ENCODE results near the gene MUC5B.
"Not testable (repeated sequence)": the region's sequence is repeated elsewhere in the genome, so short reads cannot be mapped to it uniquely, and the experiment has no call there.

Gene MUC5B

GRCh38 chr11:1207401-1208143, 15.3 kb upstream of the MUC5B start:
- TF ChIP-seq CTCF (IDR thresholded peaks at IDR 0.05) = no peak
- Histone ChIP-seq H3K27ac (no peak overlapping the region), H3K4me3 (no peak overlapping the region)
- DNase-seq (ENCODE audit: low spot score) = no peak

- H3K4me3 ChIP-seq = no peak overlapping the region
- no peak for TF ChIP-seq CTCF (IDR thresholded peaks at IDR 0.05)
- no peak for DNase-seq (ENCODE audit: low spot score)
- no peak overlapping the region for H3K27ac ChIP-seq
Measured at GRCh38 chr11:1208144-1208393, 14.8 kb upstream of the MUC5B start.

GRCh38 chr11:1208394-1209261, 14.2 kb upstream of the MUC5B start:
- no peak for TF ChIP-seq CTCF (IDR thresholded peaks at IDR 0.05)
- H3K4me3 ChIP-seq = no peak overlapping the region
- DNase-seq (ENCODE audit: low spot score) = no peak
- no peak overlapping the region for H3K27ac ChIP-seq

GRCh38 chr11:1209371-1210057, 13.4 kb upstream of the MUC5B start:
- H3K27ac ChIP-seq = no peak overlapping the region
- no peak for DNase-seq (ENCODE audit: low spot score)
- no peak for TF ChIP-seq CTCF (IDR thresholded peaks at IDR 0.05)
- H3K4me3 ChIP-seq = no peak overlapping the region

- DNase-seq (ENCODE audit: low spot score) = no peak
- Histone ChIP-seq H3K4me3 (no peak overlapping the region), H3K27ac (no peak overlapping the region)
- no peak for TF ChIP-seq CTCF (IDR thresholded peaks at IDR 0.05)
Measured at GRCh38 chr11:1211838-1212237, 11.0 kb upstream of the MUC5B start.

GRCh38 chr11:1215826-1216225, 7.0 kb upstream of the MUC5B start:
- not testable (repeated sequence) for DNase-seq (ENCODE audit: low spot score); H3K27ac ChIP-seq; H3K4me3 ChIP-seq

GRCh38 chr11:1217151-1217550, 5.7 kb upstream of the MUC5B start:
- no peak for DNase-seq (ENCODE audit: low spot score)
- H3K4me3 ChIP-seq = no peak overlapping the region

More at GRCh38 chr11:1217151-1217550, 5.7 kb upstream of the MUC5B start:
- TF ChIP-seq CTCF (IDR thresholded peaks at IDR 0.05) = no peak
- H3K27ac ChIP-seq = no peak overlapping the region

All from coronary artery (tissue), 2 donors.